ENCODE data around the gene NFX1.
"Not testable (repeated sequence)": the region's sequence is repeated elsewhere in the genome, so short reads cannot be mapped to it uniquely, and the experiment has no call there.

The NFX1 gene

DNA sequence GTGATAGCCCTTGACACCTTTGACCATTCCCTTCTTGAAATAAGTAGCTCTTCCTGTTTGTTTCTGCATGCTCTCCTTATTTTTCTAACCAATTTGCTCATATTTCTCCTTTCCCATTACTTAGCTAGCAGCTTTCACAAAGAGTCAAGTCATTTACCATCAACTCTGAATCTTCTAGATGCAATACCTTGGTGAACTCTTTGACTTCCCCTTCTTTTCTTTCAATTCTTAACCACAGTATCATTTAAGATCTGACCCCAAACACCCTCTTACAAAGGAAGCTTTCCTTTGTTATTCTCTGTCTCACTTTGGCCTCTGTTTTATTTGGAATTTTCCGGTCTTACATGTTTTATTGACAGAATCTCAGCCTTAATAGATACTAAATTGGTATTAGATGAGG, 14.0 kb downstream of the NFX1 start:
- H3K27ac ChIP-seq (ENCODE audit: low read depth in 2 of 2, low read length in 2 of 2) = no peak overlapping the region
- no peaks in the 10 kb centered on the region for H3K4me1 ChIP-seq (ENCODE audit: control insufficient read depth in 2 of 2, insufficient read depth in 2 of 2, low read length in 2 of 2)
- H3K4me3 ChIP-seq (ENCODE audit: low read length in 2 of 2) = no peak overlapping the region
- H3K9me3 ChIP-seq (ENCODE audit: control insufficient read depth in 2 of 2, low read length in 2 of 2) = no peaks in the 10 kb centered on the region
- H3K9ac ChIP-seq (ENCODE audit: low read depth in 1 of 2, low read length in 2 of 2) = no peak overlapping the region
- no peaks in the 10 kb centered on the region for H3K27me3 ChIP-seq (ENCODE audit: control insufficient read depth in 2 of 2, insufficient read depth in 2 of 2, low read length in 2 of 2)
- peaks cover 77 to 85% of the 10 kb centered on the region in 2 donors for H3K36me3 ChIP-seq (ENCODE audit: control insufficient read depth in 2 of 2, insufficient read depth in 2 of 2, low read length in 2 of 2)

DNA sequence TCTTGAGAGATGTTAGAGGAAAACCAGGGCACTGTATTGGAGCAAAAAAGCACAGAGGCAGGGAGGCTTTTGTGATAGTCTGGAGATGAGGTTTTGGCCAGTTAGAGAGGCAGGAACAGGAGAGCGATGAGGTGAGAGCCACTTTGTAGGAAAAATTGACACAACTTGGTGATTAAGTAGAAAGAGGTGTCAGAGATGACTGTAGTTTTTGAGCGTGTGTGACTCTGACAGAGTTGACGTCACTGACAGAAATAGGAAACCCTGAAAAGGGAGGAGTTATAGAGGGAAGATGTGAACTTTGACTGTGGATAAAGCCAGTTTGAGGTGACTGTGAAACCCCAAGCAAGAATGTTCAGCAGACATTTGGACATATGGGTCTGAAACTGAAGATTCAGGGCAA, 15.7 kb downstream of the NFX1 start:
- Histone ChIP-seq H3K9me3 (ENCODE audit: control insufficient read depth in 2 of 2, low read length in 2 of 2) (no peaks in the 10 kb centered on the region), H3K27ac (ENCODE audit: low read depth in 2 of 2, low read length in 2 of 2) (no peak overlapping the region), H3K4me1 (ENCODE audit: control insufficient read depth in 2 of 2, insufficient read depth in 2 of 2, low read length in 2 of 2) (no peaks in the 10 kb centered on the region), H3K27me3 (ENCODE audit: control insufficient read depth in 2 of 2, insufficient read depth in 2 of 2, low read length in 2 of 2) (no peaks in the 10 kb centered on the region), H3K9ac (ENCODE audit: low read depth in 1 of 2, low read length in 2 of 2) (no peak overlapping the region), H3K36me3 (ENCODE audit: control insufficient read depth in 2 of 2, insufficient read depth in 2 of 2, low read length in 2 of 2) (peaks cover 76 to 82% of the 10 kb centered on the region in 2 donors), H3K4me3 (ENCODE audit: low read length in 2 of 2) (no peak overlapping the region)

DNA sequence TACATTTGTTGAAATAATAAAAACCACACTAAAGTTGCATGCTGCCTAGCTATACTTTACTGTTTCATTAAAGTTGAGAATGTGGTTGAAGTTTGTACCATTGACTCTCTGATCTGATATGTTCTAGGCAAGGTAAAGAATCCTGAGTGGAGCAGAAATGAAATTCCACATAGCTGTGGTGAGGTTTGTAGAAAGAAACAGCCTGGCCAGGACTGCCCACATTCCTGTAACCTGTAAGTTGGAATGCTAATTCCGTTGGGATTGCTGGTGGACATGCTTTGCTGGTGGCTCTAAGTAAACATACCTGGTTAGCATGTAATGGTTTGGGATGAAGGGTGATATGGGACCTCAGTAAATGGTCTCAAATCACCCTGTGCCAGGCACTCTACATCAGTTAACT, 16.8 kb downstream of the NFX1 start:
- no peaks in the 10 kb centered on the region for H3K27me3 ChIP-seq (ENCODE audit: control insufficient read depth in 2 of 2, insufficient read depth in 2 of 2, low read length in 2 of 2)
- H3K4me3 ChIP-seq (ENCODE audit: low read length in 2 of 2) = no peak overlapping the region
- no peak overlapping the region for H3K27ac ChIP-seq (ENCODE audit: low read depth in 2 of 2, low read length in 2 of 2)
- no peaks in the 10 kb centered on the region for H3K4me1 ChIP-seq (ENCODE audit: control insufficient read depth in 2 of 2, insufficient read depth in 2 of 2, low read length in 2 of 2)
- no peaks in the 10 kb centered on the region for H3K9me3 ChIP-seq (ENCODE audit: control insufficient read depth in 2 of 2, low read length in 2 of 2)
- peaks cover 79 to 81% of the 10 kb centered on the region in 2 donors for H3K36me3 ChIP-seq (ENCODE audit: control insufficient read depth in 2 of 2, insufficient read depth in 2 of 2, low read length in 2 of 2)
- H3K9ac ChIP-seq (ENCODE audit: low read depth in 1 of 2, low read length in 2 of 2) = no peak overlapping the region

DNA sequence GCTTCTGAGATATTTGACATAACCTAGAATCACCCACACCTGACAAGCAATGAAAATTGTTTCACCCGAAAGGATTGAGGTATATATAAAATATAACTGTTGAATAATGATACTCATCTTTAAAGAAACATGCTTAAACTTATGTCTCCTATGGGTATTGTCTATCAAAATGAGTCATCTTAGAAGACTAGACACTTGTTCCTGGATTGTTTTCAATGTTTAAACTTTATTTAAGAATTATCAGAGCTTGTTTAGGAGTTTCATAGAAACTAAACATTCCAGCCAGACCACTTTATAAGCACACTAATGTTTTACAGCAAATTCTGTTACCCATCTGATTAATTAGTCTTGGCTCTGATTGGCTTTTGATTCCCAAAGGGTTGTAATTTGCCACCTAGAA, 19.6 kb downstream of the NFX1 start:
- H3K36me3 ChIP-seq (ENCODE audit: control insufficient read depth in 2 of 2, insufficient read depth in 2 of 2, low read length in 2 of 2) = peaks cover 79 to 81% of the 10 kb centered on the region in 2 donors
- H3K9me3 ChIP-seq (ENCODE audit: control insufficient read depth in 2 of 2, low read length in 2 of 2) = no peaks in the 10 kb centered on the region
- no peak overlapping the region for H3K4me3 ChIP-seq (ENCODE audit: low read length in 2 of 2)
- no peak overlapping the region for H3K27ac ChIP-seq (ENCODE audit: low read depth in 2 of 2, low read length in 2 of 2)
- H3K9ac ChIP-seq (ENCODE audit: low read depth in 1 of 2, low read length in 2 of 2) = no peak overlapping the region
- no peaks in the 10 kb centered on the region for H3K27me3 ChIP-seq (ENCODE audit: control insufficient read depth in 2 of 2, insufficient read depth in 2 of 2, low read length in 2 of 2)
- no peaks in the 10 kb centered on the region for H3K4me1 ChIP-seq (ENCODE audit: control insufficient read depth in 2 of 2, insufficient read depth in 2 of 2, low read length in 2 of 2)

DNA sequence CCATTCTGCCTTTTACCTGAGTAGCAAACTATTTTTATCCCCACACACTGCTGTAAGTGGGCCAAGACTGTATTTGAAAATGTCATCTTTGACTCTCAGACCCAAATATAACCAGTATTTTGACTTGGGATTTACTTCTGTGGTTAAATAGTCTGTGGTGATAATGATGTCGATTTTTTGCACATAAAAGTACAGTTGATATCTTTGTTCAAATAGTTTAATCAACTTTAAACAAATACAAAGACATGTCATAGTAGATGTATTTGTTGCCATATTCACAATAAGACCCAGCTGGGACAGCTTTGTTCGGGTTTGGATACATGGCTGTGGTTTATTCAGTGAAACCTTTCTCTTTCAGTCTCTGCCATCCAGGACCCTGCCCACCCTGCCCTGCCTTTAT, 20.4 kb downstream of the NFX1 start:
- Histone ChIP-seq H3K4me1 (ENCODE audit: control insufficient read depth in 2 of 2, insufficient read depth in 2 of 2, low read length in 2 of 2) (no peaks in the 10 kb centered on the region), H3K27ac (ENCODE audit: low read depth in 2 of 2, low read length in 2 of 2) (no peak overlapping the region), H3K9me3 (ENCODE audit: control insufficient read depth in 2 of 2, low read length in 2 of 2) (no peaks in the 10 kb centered on the region), H3K27me3 (ENCODE audit: control insufficient read depth in 2 of 2, insufficient read depth in 2 of 2, low read length in 2 of 2) (no peaks in the 10 kb centered on the region), H3K9ac (ENCODE audit: low read depth in 1 of 2, low read length in 2 of 2) (no peak overlapping the region), H3K4me3 (ENCODE audit: low read length in 2 of 2) (no peak overlapping the region), H3K36me3 (ENCODE audit: control insufficient read depth in 2 of 2, insufficient read depth in 2 of 2, low read length in 2 of 2) (peaks cover 71 to 81% of the 10 kb centered on the region in 2 donors)

DNA sequence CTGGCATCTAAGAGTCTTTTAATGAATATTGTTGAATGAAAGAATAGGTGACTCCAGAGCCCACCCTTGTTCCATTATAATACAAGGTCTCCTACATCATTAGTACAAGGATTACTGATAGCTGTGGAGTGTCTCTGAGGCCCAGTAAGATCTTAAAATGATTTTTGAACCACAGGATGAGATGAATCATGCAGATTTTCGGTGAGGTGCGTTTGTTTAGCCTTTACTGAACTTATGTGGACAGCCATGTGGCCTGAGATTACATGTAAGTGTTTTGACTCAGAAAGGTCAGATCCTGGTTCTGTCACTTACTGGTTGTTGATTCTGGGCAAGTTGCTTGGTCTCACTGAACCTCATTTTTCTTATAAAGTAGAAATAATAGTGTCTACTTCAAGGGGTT, 21.6 kb downstream of the NFX1 start:
- Histone ChIP-seq H3K27me3 (ENCODE audit: control insufficient read depth in 2 of 2, insufficient read depth in 2 of 2, low read length in 2 of 2) (no peaks in the 10 kb centered on the region), H3K27ac (ENCODE audit: low read depth in 2 of 2, low read length in 2 of 2) (no peak overlapping the region), H3K36me3 (ENCODE audit: control insufficient read depth in 2 of 2, insufficient read depth in 2 of 2, low read length in 2 of 2) (peaks cover 68 to 80% of the 10 kb centered on the region in 2 donors), H3K4me1 (ENCODE audit: control insufficient read depth in 2 of 2, insufficient read depth in 2 of 2, low read length in 2 of 2) (no peaks in the 10 kb centered on the region), H3K4me3 (ENCODE audit: low read length in 2 of 2) (no peak overlapping the region), H3K9me3 (ENCODE audit: control insufficient read depth in 2 of 2, low read length in 2 of 2) (no peaks in the 10 kb centered on the region), H3K9ac (ENCODE audit: low read depth in 1 of 2, low read length in 2 of 2) (no peak overlapping the region)

DNA sequence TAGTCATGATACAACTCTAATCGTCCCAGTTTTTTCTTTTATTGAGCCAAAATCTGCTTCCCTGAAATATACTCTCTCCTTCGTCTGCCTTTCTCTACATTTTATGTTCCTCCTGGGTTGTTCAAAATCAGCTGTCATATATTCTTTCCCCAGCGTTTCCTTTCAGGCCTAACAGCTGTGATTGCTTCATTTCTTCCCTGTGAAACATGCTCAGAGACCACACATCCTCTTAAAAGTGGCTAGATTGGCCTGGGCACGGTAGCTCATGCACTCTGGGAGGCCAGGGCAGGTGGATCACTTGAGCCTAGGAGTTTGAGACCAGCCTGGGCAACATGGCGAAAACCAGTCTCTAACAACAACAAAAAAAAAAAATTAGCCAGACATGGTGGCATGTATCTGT, 25.1 kb downstream of the NFX1 start:
- Histone ChIP-seq H3K27ac (ENCODE audit: low read depth in 2 of 2, low read length in 2 of 2) (no peak overlapping the region), H3K27me3 (ENCODE audit: control insufficient read depth in 2 of 2, insufficient read depth in 2 of 2, low read length in 2 of 2) (no peaks in the 10 kb centered on the region), H3K4me1 (ENCODE audit: control insufficient read depth in 2 of 2, insufficient read depth in 2 of 2, low read length in 2 of 2) (no peaks in the 10 kb centered on the region), H3K9me3 (ENCODE audit: control insufficient read depth in 2 of 2, low read length in 2 of 2) (no peaks in the 10 kb centered on the region), H3K9ac (ENCODE audit: low read depth in 1 of 2, low read length in 2 of 2) (no peak overlapping the region), H3K36me3 (ENCODE audit: control insufficient read depth in 2 of 2, insufficient read depth in 2 of 2, low read length in 2 of 2) (peaks cover 67 to 77% of the 10 kb centered on the region in 2 donors), H3K4me3 (ENCODE audit: low read length in 2 of 2) (no peak overlapping the region)

DNA sequence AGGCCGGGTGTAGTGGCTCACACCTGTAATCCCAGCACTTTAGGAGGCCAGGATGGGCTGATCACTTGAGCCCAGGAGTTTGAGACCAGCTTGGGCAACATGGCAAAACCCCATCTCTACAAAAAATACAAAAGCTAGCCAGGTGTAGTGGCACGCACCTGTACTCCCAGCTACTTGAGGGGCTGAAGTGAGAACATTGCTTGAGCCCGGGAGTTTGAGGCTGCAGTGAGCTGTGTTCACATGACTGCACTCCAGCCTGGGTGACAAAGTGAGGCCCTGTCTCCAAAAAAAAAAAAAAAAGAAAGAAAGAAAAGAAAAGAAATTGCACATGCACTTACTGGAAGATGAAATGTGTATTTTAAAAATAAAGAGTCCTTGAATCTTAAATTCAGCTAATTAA, 26.8 kb downstream of the NFX1 start:
- not testable (repeated sequence) for H3K4me3 ChIP-seq (ENCODE audit: low read length in 2 of 2); H3K4me1 ChIP-seq (ENCODE audit: control insufficient read depth in 2 of 2, insufficient read depth in 2 of 2, low read length in 2 of 2); H3K27ac ChIP-seq (ENCODE audit: low read depth in 2 of 2, low read length in 2 of 2); H3K9ac ChIP-seq (ENCODE audit: low read depth in 1 of 2, low read length in 2 of 2); H3K27me3 ChIP-seq (ENCODE audit: control insufficient read depth in 2 of 2, insufficient read depth in 2 of 2, low read length in 2 of 2); H3K9me3 ChIP-seq (ENCODE audit: control insufficient read depth in 2 of 2, low read length in 2 of 2)
- H3K36me3 ChIP-seq (ENCODE audit: control insufficient read depth in 2 of 2, insufficient read depth in 2 of 2, low read length in 2 of 2) = peaks cover 65 to 78% of the 10 kb centered on the region in 2 donors

DNA sequence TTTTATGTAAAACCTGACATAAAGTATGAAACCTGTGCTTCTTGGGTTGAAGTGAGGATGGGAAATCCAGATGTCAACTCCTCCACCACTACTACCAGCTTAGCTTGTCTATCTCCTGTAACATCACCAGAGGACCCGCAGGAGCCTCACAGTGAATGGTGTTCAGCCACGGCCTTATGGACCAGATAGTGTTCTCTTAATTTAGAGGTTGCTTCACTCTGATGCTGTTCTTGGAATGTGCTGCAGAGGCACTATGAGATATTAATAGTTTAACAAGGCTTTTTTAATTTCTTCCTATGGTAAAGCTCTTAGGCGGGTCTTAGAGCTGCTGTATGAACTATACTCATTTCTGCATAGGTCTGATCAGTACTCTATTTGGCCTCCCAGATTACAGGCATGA, 27.9 kb downstream of the NFX1 start:
- Histone ChIP-seq H3K36me3 (ENCODE audit: control insufficient read depth in 2 of 2, insufficient read depth in 2 of 2, low read length in 2 of 2) (peaks cover 65 to 78% of the 10 kb centered on the region in 2 donors), H3K9me3 (ENCODE audit: control insufficient read depth in 2 of 2, low read length in 2 of 2) (no peaks in the 10 kb centered on the region), H3K9ac (ENCODE audit: low read depth in 1 of 2, low read length in 2 of 2) (no peak overlapping the region), H3K27me3 (ENCODE audit: control insufficient read depth in 2 of 2, insufficient read depth in 2 of 2, low read length in 2 of 2) (no peaks in the 10 kb centered on the region), H3K4me1 (ENCODE audit: control insufficient read depth in 2 of 2, insufficient read depth in 2 of 2, low read length in 2 of 2) (no peaks in the 10 kb centered on the region), H3K4me3 (ENCODE audit: low read length in 2 of 2) (no peak overlapping the region), H3K27ac (ENCODE audit: low read depth in 2 of 2, low read length in 2 of 2) (no peak overlapping the region)

DNA sequence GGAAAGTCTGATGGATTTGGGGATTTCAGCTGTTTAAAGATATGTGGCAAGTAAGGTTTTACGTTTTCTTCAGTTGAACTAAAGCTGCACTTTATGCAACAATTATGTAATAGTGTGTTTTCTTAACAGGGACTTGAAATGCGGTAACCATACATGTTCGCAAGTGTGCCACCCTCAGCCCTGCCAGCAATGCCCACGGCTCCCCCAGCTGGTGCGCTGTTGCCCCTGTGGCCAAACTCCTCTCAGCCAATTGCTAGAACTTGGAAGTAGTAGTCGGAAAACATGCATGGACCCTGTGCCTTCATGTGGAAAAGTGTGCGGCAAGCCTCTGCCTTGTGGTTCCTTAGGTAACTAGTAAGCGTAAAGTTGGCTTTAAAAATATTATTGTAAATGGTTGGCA, 28.5 kb downstream of the NFX1 start:
- Histone ChIP-seq H3K9me3 (ENCODE audit: control insufficient read depth in 2 of 2, low read length in 2 of 2) (no peaks in the 10 kb centered on the region), H3K4me3 (ENCODE audit: low read length in 2 of 2) (no peak overlapping the region), H3K4me1 (ENCODE audit: control insufficient read depth in 2 of 2, insufficient read depth in 2 of 2, low read length in 2 of 2) (no peaks in the 10 kb centered on the region), H3K27ac (ENCODE audit: low read depth in 2 of 2, low read length in 2 of 2) (no peak overlapping the region), H3K36me3 (ENCODE audit: control insufficient read depth in 2 of 2, insufficient read depth in 2 of 2, low read length in 2 of 2) (peaks cover 59 to 74% of the 10 kb centered on the region in 2 donors), H3K27me3 (ENCODE audit: control insufficient read depth in 2 of 2, insufficient read depth in 2 of 2, low read length in 2 of 2) (no peaks in the 10 kb centered on the region), H3K9ac (ENCODE audit: low read depth in 1 of 2, low read length in 2 of 2) (no peak overlapping the region)

DNA sequence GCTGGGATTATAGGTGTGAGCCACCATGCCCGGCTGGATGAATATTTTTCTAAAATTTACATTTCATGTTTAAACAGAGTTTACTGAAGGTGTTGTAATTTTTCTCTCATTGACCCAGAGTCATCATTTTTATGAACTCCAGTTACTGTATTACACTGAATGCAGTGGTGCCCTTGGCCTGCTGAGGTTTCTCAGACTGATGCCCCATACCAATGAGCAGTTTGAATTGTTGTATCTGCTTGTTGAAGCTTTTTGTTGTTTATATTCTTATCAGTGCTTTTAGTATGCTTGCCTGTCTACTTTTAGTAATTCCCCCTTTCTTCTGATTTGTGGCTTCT, 29.9 kb downstream of the NFX1 start:
- Histone ChIP-seq H3K9ac (ENCODE audit: low read depth in 1 of 2, low read length in 2 of 2) (no peak overlapping the region), H3K4me3 (ENCODE audit: low read length in 2 of 2) (no peak overlapping the region), H3K9me3 (ENCODE audit: control insufficient read depth in 2 of 2, low read length in 2 of 2) (no peaks in the 10 kb centered on the region), H3K36me3 (ENCODE audit: control insufficient read depth in 2 of 2, insufficient read depth in 2 of 2, low read length in 2 of 2) (peaks cover 57 to 72% of the 10 kb centered on the region in 2 donors), H3K27ac (ENCODE audit: low read depth in 2 of 2, low read length in 2 of 2) (no peak overlapping the region), H3K4me1 (ENCODE audit: control insufficient read depth in 2 of 2, insufficient read depth in 2 of 2, low read length in 2 of 2) (no peaks in the 10 kb centered on the region), H3K27me3 (ENCODE audit: control insufficient read depth in 2 of 2, insufficient read depth in 2 of 2, low read length in 2 of 2) (no peaks in the 10 kb centered on the region)

Measured in mucosa of rectum (tissue), 2 donors.